Lower leg skin (tissue), 3 donors: ENCODE measurements around the gene PPARGC1A.

Experiments used
- POLR2A ChIP-seq, 2 donors: fragments of 450-650 bp; IDR thresholded peaks; one replicate each; pipeline ENCODE4 v1.6.1; 2016 to 2017; ENCODE audit warnings: antibody characterized with exemption in 2 of 2, mild to moderate bottlenecking in 1 of 2, moderate library complexity in 1 of 2
- TF ChIP-seq, protein P1 (sequence below), 3 donors: fragments of 450-650 bp; IDR thresholded peaks; one replicate each; pipeline ENCODE4 v1.5.1; 2016; ENCODE audit warnings: antibody characterized with exemption in 3 of 3, mild to moderate bottlenecking in 3 of 3, moderate library complexity in 2 of 3

DNA sequence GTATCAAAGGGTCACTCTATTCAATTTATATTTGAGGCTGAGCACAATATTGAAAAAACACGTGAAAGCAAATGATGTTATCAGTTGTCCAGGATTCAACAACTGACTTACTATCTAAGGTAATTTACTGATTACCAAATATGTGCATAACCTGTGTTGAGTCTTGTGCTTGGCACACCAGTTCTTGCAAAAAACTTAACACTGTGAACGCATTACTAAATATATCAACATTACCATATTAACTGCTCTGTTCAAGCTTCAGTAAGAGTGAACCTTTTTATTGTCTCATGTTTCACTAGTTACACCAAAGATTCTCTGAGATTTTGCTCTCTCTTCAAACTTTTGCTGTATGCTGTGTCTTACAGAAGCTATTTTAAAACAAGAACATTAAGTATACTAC is 38.4 kb downstream of the PPARGC1A start:
- TF ChIP-seq POLR2A (IDR thresholded peaks at IDR 0.05): no peak
- TF ChIP-seq, protein P1, sequence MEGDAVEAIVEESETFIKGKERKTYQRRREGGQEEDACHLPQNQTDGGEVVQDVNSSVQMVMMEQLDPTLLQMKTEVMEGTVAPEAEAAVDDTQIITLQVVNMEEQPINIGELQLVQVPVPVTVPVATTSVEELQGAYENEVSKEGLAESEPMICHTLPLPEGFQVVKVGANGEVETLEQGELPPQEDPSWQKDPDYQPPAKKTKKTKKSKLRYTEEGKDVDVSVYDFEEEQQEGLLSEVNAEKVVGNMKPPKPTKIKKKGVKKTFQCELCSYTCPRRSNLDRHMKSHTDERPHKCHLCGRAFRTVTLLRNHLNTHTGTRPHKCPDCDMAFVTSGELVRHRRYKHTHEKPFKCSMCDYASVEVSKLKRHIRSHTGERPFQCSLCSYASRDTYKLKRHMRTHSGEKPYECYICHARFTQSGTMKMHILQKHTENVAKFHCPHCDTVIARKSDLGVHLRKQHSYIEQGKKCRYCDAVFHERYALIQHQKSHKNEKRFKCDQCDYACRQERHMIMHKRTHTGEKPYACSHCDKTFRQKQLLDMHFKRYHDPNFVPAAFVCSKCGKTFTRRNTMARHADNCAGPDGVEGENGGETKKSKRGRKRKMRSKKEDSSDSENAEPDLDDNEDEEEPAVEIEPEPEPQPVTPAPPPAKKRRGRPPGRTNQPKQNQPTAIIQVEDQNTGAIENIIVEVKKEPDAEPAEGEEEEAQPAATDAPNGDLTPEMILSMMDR (IDR thresholded peaks at IDR 0.05): no peak
